OCI-LY7 (cell line): Measurements from ENCODE around the gene ZNF283. TPM values are rescaled to one million over a fixed set of nuclear protein-coding genes. Genes with fewer than 3 reads are reported as not detected.

Experiments
- BruUV-seq: library from RNA; stranded (reverse); fragments of 400-500 nt; replicated peaks from 2 replicates; lab custom pipeline; 2021; lab: Mats Ljungman, UMichigan
- CTCF ChIA-PET: fragments of 300-600 bp; sonication (Branson Sonifier 250); formaldehyde crosslinking; loops from one replicate; lab custom pipeline; 2022; ENCODE audit warnings: antibody characterized with exemption; ENCODE audit not compliant: unreplicated experiment; lab: Charles Lee
- POLR2A ChIA-PET: fragments of 300-600 bp; sonication (Branson Sonifier 250); formaldehyde crosslinking; loops from one replicate; lab custom pipeline; 2022; ENCODE audit warnings: antibody characterized with exemption; lab: Charles Lee
- DNase-seq: peaks from one replicate; pipeline ENCODE4 v3.0.0-alpha.2; 2015; ENCODE audit warnings: low spot score
- H2AFZ ChIP-seq: fragments of 200-600 bp; sonication (generic), shearing (Covaris generic); 2 replicates; pipeline ENCODE4 v1.6.1; 2014; ENCODE audit warnings: mild to moderate bottlenecking, antibody characterized with exemption, low read length, moderate library complexity
- H3K27ac ChIP-seq: fragments of 200-600 bp; sonication (generic); 2 replicates; pipeline ENCODE4 v1.5.1; 2014; ENCODE audit warnings: mixed run types, low read depth, mild to moderate bottlenecking, moderate library complexity, low read length, inconsistent platforms; ENCODE audit not compliant: poor library complexity, severe bottlenecking
- H3K36me3 ChIP-seq: fragments of 200-600 bp; sonication (generic); 2 replicates; pipeline ENCODE4 v1.6.1; 2014; ENCODE audit warnings: mild to moderate bottlenecking, antibody characterized with exemption, low read length, moderate library complexity, mixed read lengths; ENCODE audit not compliant: insufficient read depth
- H3K4me1 ChIP-seq: fragments of 200-600 bp; sonication (generic); 2 replicates; pipeline ENCODE4 v1.5.1; 2014; ENCODE audit warnings: mild to moderate bottlenecking, low read length; ENCODE audit not compliant: insufficient read depth, poor library complexity, severe bottlenecking
- H3K4me2 ChIP-seq: fragments of 200-600 bp; sonication (generic); 2 replicates; pipeline ENCODE4 v1.6.1; 2014; ENCODE audit warnings: mild to moderate bottlenecking, low read length
- H3K4me3 ChIP-seq: fragments of 200-600 bp; sonication (generic); 2 replicates; pipeline ENCODE4 v1.5.1; 2014; ENCODE audit warnings: mild to moderate bottlenecking, low read depth, low read length; ENCODE audit not compliant: poor library complexity, severe bottlenecking
- H3K79me2 ChIP-seq: fragments of 200-600 bp; sonication (generic); 2 replicates; pipeline ENCODE4 v1.6.1; 2016; ENCODE audit warnings: low read depth, mild to moderate bottlenecking, low read length, moderate library complexity, mixed read lengths; ENCODE audit not compliant: insufficient read depth
- H3K9me2 ChIP-seq: fragments of 200-600 bp; sonication (generic); 2 replicates; pipeline ENCODE4 v1.6.1; 2016; ENCODE audit warnings: mild to moderate bottlenecking, low read length, mixed read lengths; ENCODE audit not compliant: insufficient read depth
- H3K9me3 ChIP-seq: fragments of 200-600 bp; sonication (generic); 2 replicates; pipeline ENCODE4 v1.6.1; 2014; ENCODE audit warnings: mild to moderate bottlenecking, mixed run types, low read length, mixed read lengths
- H4K20me1 ChIP-seq: fragments of 200-600 bp; sonication (generic); 2 replicates; pipeline ENCODE4 v1.6.1; 2014; ENCODE audit warnings: mild to moderate bottlenecking, antibody characterized with exemption, low read length, moderate library complexity, mixed read lengths; ENCODE audit not compliant: insufficient read depth
- EZH2phosphoT487 ChIP-seq: fragments of 200-600 bp; sonication (generic); IDR thresholded peaks from 2 replicates; pipeline ENCODE4 v1.6.1; 2018; ENCODE audit warnings: low read depth, borderline replicate concordance, mild to moderate bottlenecking, mixed run types, antibody characterized with exemption, low read length, moderate library complexity, mixed read lengths
- intact Hi-C: fragments of 100-400 bp; cut with micrococcal nuclease; formaldehyde crosslinking; loops from one replicate; pipeline ENCODE4 v1.10.0; 2022; ENCODE audit not compliant: unreplicated experiment
- total RNA-seq, 2 experiments: library from RNA; depleted of rRNA in 1 of 2; stranded (reverse); fragments of >200 nt in 1 of 2; shearing (Covaris generic) in 1 of 2; gene quantifications; 2 replicates each; pipeline ENCODE4 v1.2.3, GENCODE V29; 2014 to 2022
- TF ChIP-seq, protein P1 (sequence below): fragments of 200-600 bp; sonication (generic); conservative IDR thresholded peaks from 2 replicates; pipeline ENCODE4 v1.5.1; 2014; ENCODE audit warnings: mild to moderate bottlenecking, antibody characterized with exemption, low read length, moderate library complexity, mixed read lengths

The ZNF283 gene
- total RNA-seq, 2 experiments from 2014 or later, result 2.8 to 4.8 TPM

DNA sequence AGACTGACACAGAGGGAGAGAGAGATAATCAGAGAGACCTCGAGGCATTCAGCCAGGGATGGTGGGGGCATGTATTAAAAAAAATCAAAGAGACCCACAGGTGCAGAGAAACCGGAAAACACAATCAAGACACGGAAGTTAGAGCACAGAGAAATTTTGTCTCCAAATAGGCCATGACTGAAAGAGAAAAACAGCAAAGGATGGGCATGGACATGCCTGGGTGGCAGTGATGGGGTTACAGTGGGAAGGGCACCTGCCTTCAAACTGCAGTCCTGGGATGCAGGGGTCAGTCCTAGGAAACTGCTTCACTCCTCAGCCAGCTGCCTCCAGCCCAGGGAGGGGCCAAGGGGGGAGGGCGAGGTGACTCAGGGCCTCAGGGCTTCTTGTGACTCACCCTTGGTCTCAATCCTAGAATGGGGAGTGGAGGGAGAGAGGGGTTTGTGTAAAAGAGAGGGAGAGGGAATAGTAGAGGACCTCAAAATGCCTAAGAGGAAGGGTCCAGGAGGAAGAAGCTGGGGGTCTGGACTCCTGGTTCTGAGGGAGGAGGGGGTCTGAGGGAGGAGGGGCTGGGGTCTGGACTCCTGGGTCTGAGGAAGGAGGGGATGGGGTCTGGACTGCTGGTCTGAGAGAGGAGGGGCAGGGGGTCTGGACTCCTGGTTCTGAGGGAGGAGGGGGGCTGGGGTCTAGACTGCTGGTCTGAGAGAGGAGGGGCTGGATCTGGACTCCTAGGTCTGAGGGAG, 42.7 kb upstream of the ZNF283 start:
- peaks cover 52% of the 10 kb centered on the region for H3K4me1 ChIP-seq
- POLR2A ChIA-PET, result interaction anchor here (1.6 kb wide), 1 partner anchor 29 kb away, joined by 4 read pairs; the partner anchor contains the start of gene SMG9
- H3K79me2 ChIP-seq, result peaks cover 14% of the 10 kb centered on the region
- peak; percentile 89 for DNase-seq
- no peaks in the 10 kb centered on the region for H3K9me2 ChIP-seq
- H3K4me3 ChIP-seq, result peak overlapping the region; percentile 56
- H3K9me3 ChIP-seq, result no peaks in the 10 kb centered on the region
- TF ChIP-seq EZH2phosphoT487, result no peak
- TF ChIP-seq, protein P1, sequence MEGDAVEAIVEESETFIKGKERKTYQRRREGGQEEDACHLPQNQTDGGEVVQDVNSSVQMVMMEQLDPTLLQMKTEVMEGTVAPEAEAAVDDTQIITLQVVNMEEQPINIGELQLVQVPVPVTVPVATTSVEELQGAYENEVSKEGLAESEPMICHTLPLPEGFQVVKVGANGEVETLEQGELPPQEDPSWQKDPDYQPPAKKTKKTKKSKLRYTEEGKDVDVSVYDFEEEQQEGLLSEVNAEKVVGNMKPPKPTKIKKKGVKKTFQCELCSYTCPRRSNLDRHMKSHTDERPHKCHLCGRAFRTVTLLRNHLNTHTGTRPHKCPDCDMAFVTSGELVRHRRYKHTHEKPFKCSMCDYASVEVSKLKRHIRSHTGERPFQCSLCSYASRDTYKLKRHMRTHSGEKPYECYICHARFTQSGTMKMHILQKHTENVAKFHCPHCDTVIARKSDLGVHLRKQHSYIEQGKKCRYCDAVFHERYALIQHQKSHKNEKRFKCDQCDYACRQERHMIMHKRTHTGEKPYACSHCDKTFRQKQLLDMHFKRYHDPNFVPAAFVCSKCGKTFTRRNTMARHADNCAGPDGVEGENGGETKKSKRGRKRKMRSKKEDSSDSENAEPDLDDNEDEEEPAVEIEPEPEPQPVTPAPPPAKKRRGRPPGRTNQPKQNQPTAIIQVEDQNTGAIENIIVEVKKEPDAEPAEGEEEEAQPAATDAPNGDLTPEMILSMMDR, result no peak
- no peaks in the 10 kb centered on the region for H4K20me1 ChIP-seq
- peak overlapping the region; percentile 77 for H3K4me2 ChIP-seq
- BruUV-seq, result no TSS peak
- H3K27ac ChIP-seq, result peak overlapping the region; percentile 98
- no peaks in the 10 kb centered on the region for H3K36me3 ChIP-seq
- peak overlapping the region; percentile 68 for H2AFZ ChIP-seq
- CTCF ChIA-PET, result interaction anchor here (0.6 kb wide), 1 partner anchor 46 kb away, joined by 5 read pairs; no protein-coding TSS in a partner anchor
- intact Hi-C loops, result loop anchor here (1.0 to 2.0 kb wide), 2 partner anchors 18 to 188 kb away; partner anchors contain the start of genes IRGQ and ZNF576

DNA sequence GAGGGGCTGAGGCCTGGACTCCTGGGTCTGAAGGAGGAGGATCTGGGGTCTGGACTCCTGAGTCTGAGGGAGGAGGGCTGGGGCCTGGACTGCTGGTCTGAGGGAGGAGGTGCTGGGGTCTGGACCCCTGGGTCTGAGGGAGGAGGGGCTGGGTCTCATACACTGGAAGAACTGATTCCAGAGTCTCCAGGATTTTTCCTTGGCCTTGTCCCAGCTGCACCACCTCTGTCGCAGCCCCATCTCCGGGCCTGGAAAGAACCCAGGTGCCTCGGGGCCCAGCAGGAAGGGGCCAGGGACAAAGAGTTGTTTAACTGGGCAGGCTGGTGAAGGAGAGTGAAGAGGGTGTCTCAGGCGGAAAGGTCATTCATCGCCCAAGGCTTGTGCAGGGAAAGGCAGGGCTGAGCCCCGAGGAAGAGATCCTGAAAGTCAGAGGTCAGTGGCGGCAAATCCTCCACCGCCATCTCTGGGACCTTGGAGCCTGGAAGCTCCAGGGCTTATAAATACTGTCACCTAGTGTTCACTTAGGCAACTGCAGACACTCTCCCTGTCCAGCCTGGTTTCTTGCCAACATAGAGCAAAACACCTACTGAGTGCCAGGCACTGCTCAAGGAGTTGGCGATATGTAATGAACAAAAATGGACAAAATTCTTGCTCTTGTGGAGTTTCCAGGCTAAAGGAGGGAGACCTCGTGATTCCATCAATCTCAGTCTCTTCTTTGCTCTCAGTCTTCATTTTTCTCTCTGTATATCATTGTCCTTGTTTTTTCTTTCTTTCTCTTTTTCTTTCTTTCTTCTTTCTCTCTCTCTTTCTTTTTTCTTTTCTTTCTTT, 41.9 kb upstream of the ZNF283 start:
- Histone ChIP-seq H2AFZ (peak overlapping the region; percentile 81; the same call in 1 of the 2 replicates), H3K4me3 (peak overlapping the region; percentile 56), H3K9me2 (no peaks in the 10 kb centered on the region), H3K4me1 (peaks cover 53% of the 10 kb centered on the region), H3K9me3 (no peaks in the 10 kb centered on the region), H3K79me2 (peaks cover 6% of the 10 kb centered on the region; the same call in 1 of the 2 replicates), H3K4me2 (peak overlapping the region; percentile 77), H3K36me3 (no peaks in the 10 kb centered on the region), H4K20me1 (no peaks in the 10 kb centered on the region), H3K27ac (peak overlapping the region; percentile 98)
- DNase-seq, result peak; percentile 86
- no TSS peak for BruUV-seq
- TF ChIP-seq, protein P1, result peak; percentile 97
- TF ChIP-seq EZH2phosphoT487, result no peak
- POLR2A ChIA-PET, result interaction anchor here (1.6 kb wide), 1 partner anchor 30 kb away, joined by 4 read pairs; the partner anchor contains the start of gene SMG9
- intact Hi-C loops, result loop anchor here (1.0 to 2.0 kb wide), 3 partner anchors 19 to 188 kb away; partner anchors contain the start of genes IRGQ and ZNF576
- CTCF ChIA-PET, result no interaction called here
